ENCODE results near the gene RCVRN. TPM values are rescaled to one million over a fixed set of nuclear protein-coding genes. Genes with fewer than 3 reads are reported as not detected.

RCVRN gene
- total RNA-seq, 2 donors from 2014 or later: 0.24 to 0.37 TPM

DNA sequence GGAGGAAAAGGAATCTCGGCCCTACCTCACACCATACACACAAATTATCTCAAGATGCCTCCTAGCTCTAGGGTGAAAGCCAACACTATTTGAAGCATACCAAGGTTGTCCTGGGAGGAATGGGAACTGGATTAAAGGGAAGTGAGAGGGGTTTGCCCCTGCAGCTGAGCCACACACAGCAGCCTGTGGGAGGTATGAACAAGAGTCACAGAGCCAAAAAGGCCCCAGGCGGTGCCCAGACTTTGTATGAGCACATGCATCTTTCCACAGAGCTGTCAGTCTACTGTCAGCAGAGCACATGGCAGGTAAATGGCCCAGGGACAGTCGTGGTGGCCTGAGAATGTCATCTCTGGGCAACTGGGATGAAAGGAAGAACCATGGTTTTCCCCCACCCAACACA is 31.0 kb upstream of the RCVRN start:
- Histone ChIP-seq H3K4me1 (peaks cover 0 to 14% of the 10 kb centered on the region in 2 donors), H3K9me3 (no peaks in the 10 kb centered on the region), H3K27me3 (no peaks in the 10 kb centered on the region), H3K27ac (peak overlapping the region in 1 of 2 donors; percentile 27), H3K36me3 (peaks cover 28% of the 10 kb centered on the region), H3K4me3 (no peak overlapping the region)
- no peak for DNase-seq (ENCODE audit: low spot score)
- TF ChIP-seq CTCF (IDR thresholded peaks at IDR 0.05): no peak

DNA sequence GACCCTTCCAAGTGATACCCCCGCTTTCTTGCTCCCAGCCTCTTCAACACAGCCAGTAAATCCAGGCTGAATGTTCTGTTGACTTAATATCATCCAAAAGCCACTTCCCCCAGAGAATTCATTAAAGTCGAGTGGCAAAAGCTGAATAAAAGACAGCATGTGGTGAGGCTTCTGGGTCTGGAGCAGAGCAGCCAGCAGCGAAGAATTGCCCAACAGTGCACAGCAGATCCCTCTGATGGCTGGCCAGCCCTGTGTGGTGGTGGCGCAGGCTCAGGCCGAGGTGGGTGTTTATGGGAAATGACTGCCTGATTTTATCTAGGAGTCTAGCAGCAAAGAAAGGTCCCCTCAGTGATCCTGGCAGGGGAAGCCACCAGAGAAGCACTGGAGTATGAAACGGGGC is 30.3 kb upstream of the RCVRN start:
- DNase-seq (ENCODE audit: low spot score): peak; percentile 82
- Histone ChIP-seq H3K36me3 (peaks cover 23% of the 10 kb centered on the region), H3K27me3 (no peaks in the 10 kb centered on the region), H3K4me3 (no peak overlapping the region), H3K9me3 (no peaks in the 10 kb centered on the region), H3K4me1 (peaks cover 0 to 14% of the 10 kb centered on the region in 2 donors), H3K27ac (peak overlapping the region in 1 of 2 donors; percentile 27)
- no peak for TF ChIP-seq CTCF (IDR thresholded peaks at IDR 0.05)

- no peak for TF ChIP-seq CTCF (IDR thresholded peaks at IDR 0.05)
- Histone ChIP-seq H3K36me3 (peaks cover 16% of the 10 kb centered on the region), H3K9me3 (no peaks in the 10 kb centered on the region), H3K27me3 (no peaks in the 10 kb centered on the region), H3K4me3 (no peak overlapping the region), H3K27ac (no peak overlapping the region), H3K4me1 (peaks cover 0 to 14% of the 10 kb centered on the region in 2 donors)
- DNase-seq (ENCODE audit: low spot score): no peak
Measured at GRCh38 chr17:9934331-9934730, 29.3 kb upstream of the RCVRN start.

DNA sequence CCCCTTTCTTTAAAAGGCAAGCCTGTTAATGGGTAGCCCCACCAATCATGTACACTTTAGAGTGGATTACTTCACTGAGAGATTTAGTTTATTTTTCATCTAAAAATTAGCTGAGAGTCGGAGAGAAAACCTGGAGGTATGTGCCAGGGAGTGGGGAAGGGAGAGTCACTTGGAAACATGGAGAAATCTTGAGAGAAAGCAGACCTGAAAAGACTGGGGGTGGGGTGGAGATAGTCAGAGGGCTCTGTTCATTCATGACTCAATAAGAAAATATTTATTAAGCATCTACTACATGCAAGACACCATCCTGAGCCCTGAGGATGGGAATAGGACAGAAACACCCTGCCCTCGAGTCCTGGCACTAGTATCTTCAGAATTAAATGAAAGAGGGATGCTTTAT is 27.4 kb upstream of the RCVRN start:
- Histone ChIP-seq H3K4me1 (peaks cover 0 to 8% of the 10 kb centered on the region in 2 donors), H3K9me3 (no peaks in the 10 kb centered on the region), H3K27ac (peak overlapping the region in 1 of 2 donors; percentile 16), H3K27me3 (no peaks in the 10 kb centered on the region), H3K36me3 (peaks cover 6% of the 10 kb centered on the region), H3K4me3 (no peak overlapping the region)
- no peak for DNase-seq (ENCODE audit: low spot score)
- no peak for TF ChIP-seq CTCF (IDR thresholded peaks at IDR 0.05)

GRCh38 chr17:9931144-9931741 is 26.2 kb upstream of the RCVRN start:
- no peak for DNase-seq (ENCODE audit: low spot score)
- H3K4me3 ChIP-seq: no peak overlapping the region
- peaks cover 8% of the 10 kb centered on the region for H3K36me3 ChIP-seq
- H3K9me3 ChIP-seq: no peaks in the 10 kb centered on the region
- peak overlapping the region in 1 of 2 donors; percentile 16 for H3K27ac ChIP-seq
- no peaks in the 10 kb centered on the region for H3K27me3 ChIP-seq
- no peak for TF ChIP-seq CTCF (IDR thresholded peaks at IDR 0.05)
- no peaks in the 10 kb centered on the region for H3K4me1 ChIP-seq

DNA sequence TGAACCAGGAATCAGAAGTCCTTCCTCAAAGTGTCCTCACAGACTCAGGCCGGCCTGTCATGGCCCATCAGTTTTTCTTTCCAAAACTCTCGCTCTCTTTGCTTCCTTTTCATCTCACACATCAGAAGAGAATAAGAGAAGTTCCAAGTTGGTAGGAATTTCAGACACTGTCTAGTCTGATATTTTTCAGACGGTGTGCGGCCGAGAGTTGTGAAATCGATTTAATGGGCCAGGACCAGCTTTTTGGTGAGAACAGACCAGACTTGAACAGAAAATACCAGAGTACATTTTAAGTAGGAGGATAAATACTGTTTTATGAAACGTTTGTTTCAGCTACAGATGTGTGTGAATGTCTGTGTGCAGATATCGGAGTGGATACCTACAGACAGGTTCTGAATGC is 24.8 kb upstream of the RCVRN start:
- H3K4me3 ChIP-seq: no peak overlapping the region
- H3K36me3 ChIP-seq: peaks cover 20% of the 10 kb centered on the region
- H3K4me1 ChIP-seq: no peaks in the 10 kb centered on the region
- TF ChIP-seq CTCF (IDR thresholded peaks at IDR 0.05): no peak
- H3K27ac ChIP-seq: peak overlapping the region in 1 of 2 donors; percentile 29
- no peak for DNase-seq (ENCODE audit: low spot score)
- no peaks in the 10 kb centered on the region for H3K27me3 ChIP-seq
- H3K9me3 ChIP-seq: no peaks in the 10 kb centered on the region

All from right atrium auricular region (tissue), 2 donors.